Cerebellar nuclear complex (tissue), 1 donor: Measurements from ENCODE around the gene C3orf22.

Experiments
- DNase-seq, 2 experiments: peaks; one replicate each; lab custom pipeline; 2025; lab: John Stamatoyannopoulos, UW

C3orf22 gene

GRCh38 chr3:126512916-126513650, 45.6 kb downstream of the C3orf22 start:
- DNase-seq, result no peak

- no peak for DNase-seq
Observed at GRCh38 chr3:126512026-126512425, 46.7 kb downstream of the C3orf22 start.

- DNase-seq, result no peak
Observed at GRCh38 chr3:126511291-126511690, 47.4 kb downstream of the C3orf22 start.

GRCh38 chr3:126510308-126510910, 48.3 kb downstream of the C3orf22 start:
- no peak for DNase-seq

GRCh38 chr3:126509597-126510307, 49.0 kb downstream of the C3orf22 start:
- no peak for DNase-seq

GRCh38 chr3:126508564-126508964, 50.2 kb downstream of the C3orf22 start:
- no peak for DNase-seq

GRCh38 chr3:126507886-126508285, 50.8 kb downstream of the C3orf22 start:
- no peak for DNase-seq

GRCh38 chr3:126503701-126504100, 55.0 kb downstream of the C3orf22 start:
- no peak for DNase-seq

- no peak for DNase-seq
Observed at GRCh38 chr3:126502656-126503055, 56.1 kb downstream of the C3orf22 start.

GRCh38 chr3:126501736-126502135, 57.0 kb downstream of the C3orf22 start:
- no peak for DNase-seq

GRCh38 chr3:126501054-126501453, 57.7 kb downstream of the C3orf22 start:
- no peak for DNase-seq

- no peak for DNase-seq
Observed at GRCh38 chr3:126500016-126500415, 58.7 kb downstream of the C3orf22 start.
